H1 (cell line): ENCODE measurements around the gene SLN. TPM values are rescaled to one million over a fixed set of nuclear protein-coding genes. Genes with fewer than 3 reads are reported as not detected.

ENCODE experiments used
- CTCF ChIA-PET: fragments of 300-600 bp; sonication (Branson Sonifier 250); formaldehyde crosslinking; loops from one replicate; lab custom pipeline; 2021; ENCODE audit not compliant: partially characterized antibody; lab: Charles Lee
- POLR2A ChIA-PET: fragments of 300-600 bp; sonication (Branson Sonifier 250); formaldehyde crosslinking; loops from one replicate; lab custom pipeline; 2021; ENCODE audit warnings: inconsistent platforms; ENCODE audit not compliant: partially characterized antibody; lab: Charles Lee
- DNase-seq, 2 experiments: peaks; one replicate each; pipeline versions ENCODE4 v3.0.0 to v3.0.0-alpha.2; 2010 to 2022; ENCODE audit warnings: low spot score in 2 of 2, low read depth in 1 of 2, mixed read lengths in 1 of 2
- FAIRE-seq: peaks from 2 replicates; lab custom pipeline; 2011; peaks lifted over from hg19 to GRCh38; lab: Jason Lieb, UNC
- H2AFZ ChIP-seq: 2 replicates; pipeline ENCODE4 v1.8.1; 2012; ENCODE audit warnings: low read length, inconsistent platforms
- H2AK5ac ChIP-seq: 2 replicates; pipeline ENCODE4 v1.6.1; 2013; ENCODE audit warnings: low read depth, low read length
- H2BK120ac ChIP-seq: replicated peaks from 2 replicates; pipeline ENCODE3; 2013; ENCODE audit warnings: low read depth, low read length, inconsistent platforms
- H2BK12ac ChIP-seq: 2 replicates; pipeline ENCODE4 v1.6.1; 2013; ENCODE audit warnings: low read depth, low read length
- H2BK15ac ChIP-seq: 2 replicates; pipeline ENCODE4 v1.6.1; 2013; ENCODE audit warnings: low read length
- H2BK20ac ChIP-seq: 2 replicates; pipeline ENCODE4 v1.6.1; 2013; ENCODE audit warnings: low read length
- H2BK5ac ChIP-seq: 2 replicates; pipeline ENCODE4 v1.6.1; 2013; ENCODE audit warnings: low read depth, low read length
- H3K14ac ChIP-seq: 2 replicates; pipeline ENCODE4 v1.6.1; 2013; ENCODE audit warnings: inconsistent platforms; ENCODE audit not compliant: insufficient read length
- H3K18ac ChIP-seq: 2 replicates; pipeline ENCODE4 v1.6.1; 2013; ENCODE audit warnings: low read length; ENCODE audit errors: extremely low read depth
- H3K23ac ChIP-seq: 2 replicates; pipeline ENCODE4 v1.6.1; 2013; ENCODE audit warnings: inconsistent platforms; ENCODE audit not compliant: insufficient read length
- H3K23me2 ChIP-seq: 2 replicates; pipeline ENCODE4 v1.6.1; 2013; ENCODE audit warnings: low read depth, low read length
- H3K27ac ChIP-seq: 2 replicates; pipeline ENCODE4 v1.6.1; 2011; ENCODE audit warnings: low read depth, low read length, inconsistent platforms
- H3K27me3 ChIP-seq, 4 experiments: replicated peaks in 1 of 4; 1 replicate in 1 of 4; 2 replicates in 3 of 4; pipeline versions ENCODE4 v1.6.1 to v1.8.1; 2011 to 2013; ENCODE audit warnings: low read length in 3 of 4, mild to moderate bottlenecking in 3 of 4, inconsistent platforms in 2 of 4, mixed read lengths in 2 of 4, moderate library complexity in 1 of 4; ENCODE audit not compliant: control insufficient read depth in 3 of 4, insufficient read depth in 3 of 4; ENCODE audit errors: extremely low read depth in 1 of 4
- H3K36me3 ChIP-seq, 4 experiments: 2 replicates each; pipeline versions ENCODE4 v1.6.1 to v1.8.1; 2011 to 2013; ENCODE audit warnings: mild to moderate bottlenecking in 4 of 4, low read length in 3 of 4, moderate library complexity in 2 of 4, control low read depth in 1 of 4, inconsistent platforms in 1 of 4; ENCODE audit not compliant: insufficient read depth in 4 of 4, control insufficient read depth in 2 of 4
- H3K4ac ChIP-seq: replicated peaks from 2 replicates; pipeline ENCODE3; 2013; ENCODE audit warnings: low read length, low read depth, mixed read lengths, inconsistent platforms; ENCODE audit not compliant: insufficient read length
- H3K4me1 ChIP-seq, 4 experiments: replicated peaks in 1 of 4; 1 replicate in 1 of 4; 2 replicates in 3 of 4; pipeline versions ENCODE4 v1.6.1 to v1.8.1; 2011 to 2013; ENCODE audit warnings: low read length in 3 of 4, inconsistent platforms in 2 of 4, mixed read lengths in 1 of 4; ENCODE audit not compliant: insufficient read depth in 4 of 4, control insufficient read depth in 3 of 4
- H3K4me2 ChIP-seq, 2 experiments: 2 replicates each; pipeline versions ENCODE4 v1.6.1 to v1.8.1; 2011 to 2013; ENCODE audit warnings: low read depth in 2 of 2, low read length in 2 of 2, control low read depth in 1 of 2, inconsistent platforms in 1 of 2, mild to moderate bottlenecking in 1 of 2; ENCODE audit not compliant: insufficient read depth in 1 of 2
- H3K4me3 ChIP-seq, 4 experiments: fragments of 200-600, 300-600 bp in 1 of 4; sonication (generic), shearing (Covaris generic), sonication (Bioruptor Twin) in 1 of 4; 2 replicates each; pipeline versions ENCODE4 v1.5.1 to v1.8.1; 2011 to 2016; ENCODE audit warnings: low read length in 4 of 4, low read depth in 3 of 4, control low read depth in 2 of 4, inconsistent platforms in 2 of 4, mild to moderate bottlenecking in 2 of 4, mixed read lengths in 1 of 4, moderate library complexity in 1 of 4; ENCODE audit not compliant: insufficient read depth in 2 of 4; ENCODE audit errors: extremely low read depth in 1 of 4
- H3K56ac ChIP-seq: replicated peaks from 2 replicates; pipeline ENCODE3; 2013; ENCODE audit warnings: low read depth, mild to moderate bottlenecking, mixed read lengths, low read length, inconsistent platforms; ENCODE audit not compliant: insufficient read length
- H3K79me1 ChIP-seq: 2 replicates; pipeline ENCODE4 v1.6.1; 2013; ENCODE audit warnings: low read depth, low read length, control low read depth
- H3K79me2 ChIP-seq, 2 experiments: 2 replicates each; pipeline versions ENCODE4 v1.6.1 to v1.8.1; 2012 to 2013; ENCODE audit warnings: low read length in 2 of 2, mild to moderate bottlenecking in 2 of 2, inconsistent platforms in 1 of 2; ENCODE audit not compliant: insufficient read depth in 2 of 2, control insufficient read depth in 1 of 2
- H3K9ac ChIP-seq, 4 experiments: replicated peaks in 1 of 4; 1 replicate in 1 of 4; 2 replicates in 3 of 4; pipeline versions ENCODE4 v1.6.1 to v1.8.1; 2011 to 2013; ENCODE audit warnings: low read depth in 3 of 4, low read length in 3 of 4, control low read depth in 2 of 4, mild to moderate bottlenecking in 2 of 4, moderate library complexity in 2 of 4, inconsistent platforms in 1 of 4; ENCODE audit errors: extremely low read depth in 1 of 4
- H3K9me3 ChIP-seq, 2 experiments: 2 replicates each; pipeline versions ENCODE4 v1.6.1 to v1.8.1; 2012 to 2013; ENCODE audit warnings: mild to moderate bottlenecking in 2 of 2, moderate library complexity in 2 of 2, control low read depth in 1 of 2, inconsistent platforms in 1 of 2, low read depth in 1 of 2, low read length in 1 of 2, mixed read lengths in 1 of 2; ENCODE audit not compliant: insufficient read depth in 2 of 2
- H4K20me1 ChIP-seq, 2 experiments: replicated peaks in 1 of 2; 2 replicates each; pipeline versions ENCODE3 to v1.8.1; 2011 to 2013; ENCODE audit warnings: inconsistent platforms in 2 of 2, low read length in 2 of 2, mild to moderate bottlenecking in 1 of 2; ENCODE audit not compliant: insufficient read depth in 2 of 2, control insufficient read depth in 1 of 2
- H4K5ac ChIP-seq: 2 replicates; pipeline ENCODE4 v1.6.1; 2013; ENCODE audit warnings: low read length, low read depth, mixed read lengths, inconsistent platforms; ENCODE audit not compliant: insufficient read length
- H4K8ac ChIP-seq: 2 replicates; pipeline ENCODE4 v1.8.0; 2013; ENCODE audit warnings: mild to moderate bottlenecking, moderate library complexity, low read length, inconsistent platforms; ENCODE audit not compliant: insufficient read depth; ENCODE audit errors: extremely low read depth
- H4K91ac ChIP-seq: replicated peaks from 2 replicates; pipeline ENCODE3; 2013; ENCODE audit warnings: low read length, mixed read lengths, inconsistent platforms; ENCODE audit not compliant: insufficient read length
- EP300 ChIP-seq, 2 experiments: IDR thresholded peaks; 1 replicate in 1 of 2; 2 replicates in 1 of 2; pipeline ENCODE4 v1.6.1; 2011 to 2012; ENCODE audit warnings: low read depth in 2 of 2, low read length in 2 of 2, mild to moderate bottlenecking in 2 of 2, borderline replicate concordance in 1 of 2, inconsistent platforms in 1 of 2, moderate library complexity in 1 of 2
- EZH2 ChIP-seq: fragments of 200-600 bp; sonication (generic); IDR thresholded peaks from 2 replicates; pipeline ENCODE4 v1.7.1; 2012; ENCODE audit warnings: low read depth, mild to moderate bottlenecking, moderate library complexity, low read length, inconsistent platforms; ENCODE audit not compliant: severe bottlenecking
- GABPA ChIP-seq: IDR thresholded peaks from 2 replicates; pipeline ENCODE4 v1.6.1; 2011; ENCODE audit warnings: mild to moderate bottlenecking, low read length, moderate library complexity, borderline replicate concordance; ENCODE audit not compliant: insufficient read depth
- JUN ChIP-seq: IDR thresholded peaks from 2 replicates; pipeline ENCODE4 v1.6.1; 2011; ENCODE audit warnings: low read depth, mild to moderate bottlenecking, improper control_type of control experiment, low read length
- NANOG ChIP-seq: IDR thresholded peaks from 2 replicates; pipeline ENCODE4 v1.6.1; 2011; ENCODE audit warnings: low read length, low read depth, mild to moderate bottlenecking, inconsistent platforms; ENCODE audit not compliant: insufficient read depth, poor library complexity, severe bottlenecking
- POLR2A ChIP-seq, 2 experiments: IDR thresholded peaks; 1 replicate in 1 of 2; 2 replicates in 1 of 2; pipeline ENCODE4 v1.6.1; 2011; ENCODE audit warnings: low read depth in 2 of 2, low read length in 2 of 2, mild to moderate bottlenecking in 2 of 2; ENCODE audit errors: control extremely low read depth in 1 of 2
- POU5F1 ChIP-seq: IDR thresholded peaks from 2 replicates; pipeline ENCODE4 v1.6.1; 2011; ENCODE audit warnings: low read depth, mild to moderate bottlenecking, low read length, moderate library complexity
- RAD21 ChIP-seq, 2 experiments: IDR thresholded peaks in 1 of 2; conservative IDR thresholded peaks in 1 of 2; 2 replicates each; pipeline ENCODE4 v1.6.1; 2011; ENCODE audit warnings: low read depth in 2 of 2, low read length in 2 of 2, improper control_type of control experiment in 1 of 2, inconsistent platforms in 1 of 2, mild to moderate bottlenecking in 1 of 2, moderate library complexity in 1 of 2
- TEAD4 ChIP-seq: IDR thresholded peaks from 2 replicates; pipeline ENCODE4 v1.6.1; 2012; ENCODE audit warnings: low read depth, low read length, inconsistent platforms, mixed read lengths
- WGBS, 2 experiments: shearing (Covaris generic) in 1 of 2; methylation state at CpG; one replicate each; pipeline versions ENCODE4 v1.1.6 to v1.1.7; 2013 to 2015; ENCODE audit warnings: low lambda C conversion rate in 2 of 2, mixed read lengths in 2 of 2, inconsistent platforms in 1 of 2, low coverage in 1 of 2, missing lambda C conversion rate in 1 of 2; ENCODE audit not compliant: insufficient replicate concordance in 2 of 2, insufficient coverage in 1 of 2, insufficient read length in 1 of 2; ENCODE audit errors: extremely low coverage in 1 of 2, missing lambda C conversion rate in 1 of 2; 5-methylcytosine and 5-hydroxymethylcytosine counted together
- polyA plus RNA-seq, 7 experiments: library from polyadenylated mRNA; depleted of rRNA in 3 of 7; stranded (reverse) in 5 of 7; unstranded in 2 of 7; fragments of >200 nt in 5 of 7; fragments of 200-250 nt in 2 of 7; gene quantifications; 1 replicate in 5 of 7; 2 replicates in 1 of 7; 4 replicates in 1 of 7; pipeline versions ENCODE4 v1.2.1 to v1.2.3, GENCODE V29; 2011 to 2013; ENCODE audit warnings: missing spikeins in 2 of 7, mixed read lengths in 2 of 7
- total RNA-seq: library from RNA; stranded (reverse); fragmentation: NEBNext Ultra II Directional; extraction: Animal tissue kit (Norgen Biotek cat#: 25700); gene quantifications from 2 replicates; pipeline ENCODE4 v1.2.1, GENCODE V29; 2021
- TF ChIP-seq, protein P1 (sequence below): IDR thresholded peaks from 2 replicates; pipeline ENCODE4 v1.6.1; 2012; ENCODE audit warnings: low read length, inconsistent platforms

Gene SLN
- total and polyA plus RNA-seq, 2 of the 8 experiments (the other 6 are each of a cell fraction or from before 2014, with no cell fraction given), result not detected

DNA sequence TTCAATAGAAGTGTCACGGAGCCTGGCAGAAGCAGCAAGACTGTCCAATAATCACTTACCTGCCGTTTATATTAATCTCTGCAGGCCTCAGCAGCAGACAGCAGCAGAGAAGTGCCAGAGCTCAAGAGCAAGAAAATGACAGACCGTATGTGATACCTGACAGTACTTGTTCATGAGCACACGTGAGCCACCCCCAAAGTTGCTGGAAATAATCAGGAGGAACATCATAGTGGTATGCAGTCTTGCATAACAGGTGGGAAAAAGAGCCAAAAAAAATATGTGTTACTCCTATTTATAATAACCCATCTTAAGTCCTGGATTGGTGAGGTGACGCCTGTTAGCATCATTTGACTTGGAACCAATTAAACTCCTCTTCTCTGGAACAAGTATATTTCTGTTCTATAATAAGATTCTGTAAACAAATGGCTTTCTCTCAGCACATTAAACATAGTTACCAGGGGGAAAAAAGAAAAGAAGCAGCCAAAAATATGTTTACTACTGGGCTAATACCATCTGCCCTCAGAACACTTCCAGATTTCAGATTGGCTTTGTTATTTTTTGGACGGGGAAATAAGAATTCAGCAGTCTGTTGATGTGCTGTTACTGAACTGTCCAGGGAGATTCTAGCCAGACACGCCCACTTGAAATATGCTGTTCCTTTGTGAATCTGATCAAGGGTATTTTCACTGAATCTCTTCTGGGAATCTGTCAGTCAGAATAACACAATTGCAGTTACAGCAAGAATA, 7.9 kb upstream of the SLN start:
- no peak overlapping the region for H2BK20ac ChIP-seq
- DNase-seq (no peak), FAIRE-seq (no peak)
- H4K8ac ChIP-seq, result no peak overlapping the region
- no peak overlapping the region for H2BK12ac ChIP-seq
- no peak overlapping the region for H4K91ac ChIP-seq
- no peak overlapping the region for H2AK5ac ChIP-seq
- H2BK5ac ChIP-seq, result no peak overlapping the region
- H3K9me3 ChIP-seq, result no peaks in the 10 kb centered on the region
- no peak overlapping the region for H3K18ac ChIP-seq
- no peaks in the 10 kb centered on the region for H4K20me1 ChIP-seq
- no peak overlapping the region for H4K5ac ChIP-seq
- no peak overlapping the region for H3K4me2 ChIP-seq
- H3K27me3 ChIP-seq, result no peaks in the 10 kb centered on the region
- no peak overlapping the region for H2BK15ac ChIP-seq
- H3K79me1 ChIP-seq, result no peaks in the 10 kb centered on the region
- no peak overlapping the region for H3K23ac ChIP-seq
- no peak overlapping the region for H3K14ac ChIP-seq
- WGBS, 2 experiments, result 80% methylated on average over 7 of the region's 7 CpGs; no CpG with 5 or more reads in 1 of the 2 experiments
- no peak overlapping the region for H3K56ac ChIP-seq
- POLR2A ChIA-PET, result no interaction called here
- no peak overlapping the region for H3K4me3 ChIP-seq
- no peaks in the 10 kb centered on the region for H3K36me3 ChIP-seq
- no peaks in the 10 kb centered on the region for H3K79me2 ChIP-seq
- H3K27ac ChIP-seq, result no peak overlapping the region
- H3K4ac ChIP-seq, result no peak overlapping the region
- H3K4me1 ChIP-seq, result no peaks in the 10 kb centered on the region
- H2BK120ac ChIP-seq, result no peak overlapping the region
- H3K9ac ChIP-seq, result no peak overlapping the region
- H2AFZ ChIP-seq, result peak overlapping the region; percentile 40; the same call in 1 of the 2 replicates
- CTCF ChIA-PET, result interaction anchor here (1.3 to 2.7 kb wide), 3 partner anchors 21 to 30 kb away, joined by 3 to 28 read pairs (median 6); no protein-coding TSS in a partner anchor
- no peaks in the 10 kb centered on the region for H3K23me2 ChIP-seq
- TF ChIP-seq, protein P1, sequence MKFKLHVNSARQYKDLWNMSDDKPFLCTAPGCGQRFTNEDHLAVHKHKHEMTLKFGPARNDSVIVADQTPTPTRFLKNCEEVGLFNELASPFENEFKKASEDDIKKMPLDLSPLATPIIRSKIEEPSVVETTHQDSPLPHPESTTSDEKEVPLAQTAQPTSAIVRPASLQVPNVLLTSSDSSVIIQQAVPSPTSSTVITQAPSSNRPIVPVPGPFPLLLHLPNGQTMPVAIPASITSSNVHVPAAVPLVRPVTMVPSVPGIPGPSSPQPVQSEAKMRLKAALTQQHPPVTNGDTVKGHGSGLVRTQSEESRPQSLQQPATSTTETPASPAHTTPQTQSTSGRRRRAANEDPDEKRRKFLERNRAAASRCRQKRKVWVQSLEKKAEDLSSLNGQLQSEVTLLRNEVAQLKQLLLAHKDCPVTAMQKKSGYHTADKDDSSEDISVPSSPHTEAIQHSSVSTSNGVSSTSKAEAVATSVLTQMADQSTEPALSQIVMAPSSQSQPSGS, result no peak
- TF ChIP-seq RAD21 (IDR thresholded peaks at IDR 0.05 in 1 of 2, conservative IDR thresholded peaks at IDR 0.05 in 1 of 2; ENCODE audit: low read depth in 2 of 2, low read length in 2 of 2), result no peak
- no peak for TF ChIP-seq NANOG
- TF ChIP-seq POU5F1, result no peak
- no peak for TF ChIP-seq GABPA
- TF ChIP-seq EZH2, result no peak
- TF ChIP-seq TEAD4, result no peak
- no peak for TF ChIP-seq JUN
- TF ChIP-seq EP300 (IDR thresholded peaks at IDR 0.05; ENCODE audit: borderline replicate concordance in 1 of 2, low read depth in 2 of 2, low read length in 2 of 2), result no peak
- TF ChIP-seq POLR2A (IDR thresholded peaks at IDR 0.05; ENCODE audit: control extremely low read depth in 1 of 2, low read depth in 2 of 2, low read length in 2 of 2), result no peak
